IPS-15b (cell line): ENCODE results near the gene RAP1B.
A peak's percentile ranks its signal among the peaks of the same experiment; 100 is the strongest.
"Not testable (repeated sequence)": the region's sequence is repeated elsewhere in the genome, so short reads cannot be mapped to it uniquely, and the experiment has no call there.

Experiments
- H3K27me3 ChIP-seq: one replicate; pipeline ENCODE4 v1.6.1; 2013; ENCODE audit warnings: low read length; ENCODE audit not compliant: control insufficient read depth, insufficient read depth
- H3K36me3 ChIP-seq: one replicate; pipeline ENCODE4 v1.6.1; 2013; ENCODE audit warnings: low read length; ENCODE audit not compliant: control insufficient read depth, insufficient read depth
- H3K4me1 ChIP-seq: one replicate; pipeline ENCODE4 v1.6.1; 2013; ENCODE audit warnings: mild to moderate bottlenecking, low read length; ENCODE audit not compliant: control insufficient read depth, insufficient read depth
- H3K4me3 ChIP-seq: one replicate; pipeline ENCODE4 v1.5.1; 2013; ENCODE audit warnings: low read depth, low read length
- H3K9ac ChIP-seq: one replicate; pipeline ENCODE4 v1.6.1; 2013; ENCODE audit warnings: low read depth, mild to moderate bottlenecking, low read length
- H3K9me3 ChIP-seq: one replicate; pipeline ENCODE4 v1.6.1; 2013; ENCODE audit warnings: mild to moderate bottlenecking, low read length; ENCODE audit not compliant: control insufficient read depth, insufficient read depth

Gene RAP1B

GRCh38 chr12:68675101-68675842, 64.6 kb downstream of the RAP1B start:
- H3K9ac ChIP-seq: no peak overlapping the region
- no peaks in the 10 kb centered on the region for H3K9me3 ChIP-seq
- no peaks in the 10 kb centered on the region for H3K36me3 ChIP-seq
- H3K4me3 ChIP-seq: no peak overlapping the region
- H3K27me3 ChIP-seq: no peaks in the 10 kb centered on the region
- H3K4me1 ChIP-seq: no peaks in the 10 kb centered on the region

GRCh38 chr12:68676854-68677253, 66.2 kb downstream of the RAP1B start:
- not testable (repeated sequence) for H3K27me3 ChIP-seq, H3K9ac ChIP-seq, H3K4me3 ChIP-seq, H3K4me1 ChIP-seq, H3K9me3 ChIP-seq, H3K36me3 ChIP-seq

GRCh38 chr12:68686262-68686594, 75.5 kb downstream of the RAP1B start:
- peaks cover 8% of the 10 kb centered on the region for H3K36me3 ChIP-seq
- H3K9me3 ChIP-seq: no peaks in the 10 kb centered on the region
- H3K27me3 ChIP-seq: no peaks in the 10 kb centered on the region
- peak overlapping the region; percentile 100 for H3K4me3 ChIP-seq
- H3K4me1 ChIP-seq: peaks cover 4% of the 10 kb centered on the region
- H3K9ac ChIP-seq: peak overlapping the region; percentile 96

GRCh38 chr12:68686595-68687521, 76.2 kb downstream of the RAP1B start, which contains the start of gene NUP107:
Gene NUP107 (plus strand): TSS chr12:68686978. CDS start chr12:68687066, 88 bp downstream.
- peaks cover 14% of the 10 kb centered on the region for H3K36me3 ChIP-seq
- no peaks in the 10 kb centered on the region for H3K9me3 ChIP-seq
- peak within 1 kb of the TSS; percentile 100 for H3K4me3 ChIP-seq
- peaks cover 4% of the 10 kb centered on the region for H3K4me1 ChIP-seq
- H3K27me3 ChIP-seq: no peaks in the 10 kb centered on the region
- peak within 1 kb of the TSS; percentile 96 for H3K9ac ChIP-seq

- H3K9ac ChIP-seq: no peak overlapping the region
- peaks cover 29% of the 10 kb centered on the region for H3K36me3 ChIP-seq
Measured at GRCh38 chr12:68695454-68695853, 84.8 kb downstream of the RAP1B start.

GRCh38 chr12:68699486-68699885, 88.8 kb downstream of the RAP1B start:
- no peaks in the 10 kb centered on the region for H3K9me3 ChIP-seq
- peaks cover 22% of the 10 kb centered on the region for H3K36me3 ChIP-seq
- no peak overlapping the region for H3K4me3 ChIP-seq
- no peaks in the 10 kb centered on the region for H3K4me1 ChIP-seq
- no peak overlapping the region for H3K9ac ChIP-seq
- H3K27me3 ChIP-seq: no peaks in the 10 kb centered on the region

More at GRCh38 chr12:68695454-68695853, 84.8 kb downstream of the RAP1B start:
- H3K27me3 ChIP-seq: no peaks in the 10 kb centered on the region
- no peaks in the 10 kb centered on the region for H3K9me3 ChIP-seq
- H3K4me1 ChIP-seq: no peaks in the 10 kb centered on the region
- no peak overlapping the region for H3K4me3 ChIP-seq
